ENCODE results near the gene DRAM1.

The DRAM1 gene

DNA sequence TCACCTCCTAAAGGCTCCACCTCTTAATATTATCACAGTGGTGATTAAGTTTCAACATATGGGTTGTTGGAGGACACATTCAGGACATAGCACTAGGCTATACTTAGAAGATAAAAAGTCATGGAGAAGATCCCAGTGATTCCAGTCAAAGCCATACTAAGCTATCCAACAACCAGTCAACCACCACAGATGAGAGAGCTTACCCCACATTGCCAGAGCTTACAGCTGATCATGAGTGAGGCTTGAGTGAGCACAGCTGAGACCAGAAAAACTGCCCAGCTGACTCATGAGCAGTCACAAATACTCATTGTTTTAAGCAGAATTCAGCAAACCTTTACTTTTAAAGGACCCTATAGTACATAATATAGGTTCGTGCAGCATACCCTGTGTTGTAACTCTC is 85.1 kb downstream of the DRAM1 start:
- ATAC-seq (replicated peaks; ENCODE audit: extremely low read depth, poor library complexity, severe bottlenecking) (no peak), DNase-seq (ENCODE audit: low spot score in 2 of 2) (no peak)
- no peak overlapping the region for H3K27ac Mint-ChIP-seq (ENCODE audit: low read depth)
- H3K9me3 Mint-ChIP-seq, result no peaks in the 10 kb centered on the region
- no peak overlapping the region for H3K4me3 Mint-ChIP-seq
- no peaks in the 10 kb centered on the region for H3K36me3 Mint-ChIP-seq (ENCODE audit: insufficient read depth)
- H3K27me3 Mint-ChIP-seq, result no peaks in the 10 kb centered on the region
- peaks cover 2% of the 10 kb centered on the region for H3K4me1 Mint-ChIP-seq

DNA sequence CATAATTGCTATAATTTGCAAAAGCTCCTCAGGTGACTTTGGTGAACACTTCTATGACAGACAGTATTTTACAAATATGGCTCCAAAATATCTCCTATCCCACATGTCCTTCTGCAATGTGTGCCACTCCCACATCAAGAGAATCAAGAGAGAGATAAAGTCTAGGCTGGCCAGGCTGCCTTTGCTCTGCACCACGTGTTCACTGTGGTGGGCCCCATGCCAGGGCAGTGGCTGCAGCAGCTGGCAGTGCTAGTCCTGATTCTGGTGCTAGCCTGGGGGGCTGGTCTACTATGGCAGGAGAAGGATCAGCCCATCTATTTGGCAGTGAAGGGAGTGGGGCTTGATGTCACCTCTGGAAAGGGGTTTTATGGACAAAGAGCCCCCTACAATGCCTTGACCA is 86.3 kb downstream of the DRAM1 start:
- Mint-ChIP-seq H3K27ac (ENCODE audit: low read depth) (no peak overlapping the region), H3K4me1 (peaks cover 10% of the 10 kb centered on the region), H3K4me3 (no peak overlapping the region), H3K36me3 (ENCODE audit: insufficient read depth) (no peaks in the 10 kb centered on the region), H3K9me3 (no peaks in the 10 kb centered on the region), H3K27me3 (no peaks in the 10 kb centered on the region)
- ATAC-seq (replicated peaks; ENCODE audit: extremely low read depth, poor library complexity, severe bottlenecking), result no peak
- no peak for DNase-seq (ENCODE audit: low spot score in 2 of 2)

DNA sequence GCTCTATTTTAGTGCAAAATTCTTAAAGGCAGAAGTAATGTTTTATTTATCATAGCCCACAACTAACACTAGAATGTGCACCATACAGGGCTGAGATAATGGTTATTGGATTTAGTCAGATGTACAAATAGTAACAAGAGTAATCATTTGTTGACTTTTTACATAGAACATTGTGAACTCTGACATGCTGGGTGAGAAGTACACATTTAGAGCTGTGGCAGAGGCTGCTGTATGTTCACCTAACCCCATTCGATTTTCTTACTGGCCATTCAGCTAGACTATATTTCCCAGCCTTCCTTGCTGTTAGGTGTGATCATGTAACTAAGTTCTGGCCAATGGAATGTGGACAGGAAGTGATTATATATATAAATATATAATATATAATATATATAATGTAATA is 89.1 kb downstream of the DRAM1 start:
- DNase-seq (ENCODE audit: low spot score in 2 of 2) (no peak), ATAC-seq (replicated peaks; ENCODE audit: extremely low read depth, poor library complexity, severe bottlenecking) (no peak)
- Mint-ChIP-seq H3K4me3 (no peak overlapping the region), H3K36me3 (ENCODE audit: insufficient read depth) (no peaks in the 10 kb centered on the region), H3K27me3 (no peaks in the 10 kb centered on the region), H3K9me3 (no peaks in the 10 kb centered on the region), H3K27ac (ENCODE audit: low read depth) (no peak overlapping the region), H3K4me1 (peaks cover 10% of the 10 kb centered on the region)

DNA sequence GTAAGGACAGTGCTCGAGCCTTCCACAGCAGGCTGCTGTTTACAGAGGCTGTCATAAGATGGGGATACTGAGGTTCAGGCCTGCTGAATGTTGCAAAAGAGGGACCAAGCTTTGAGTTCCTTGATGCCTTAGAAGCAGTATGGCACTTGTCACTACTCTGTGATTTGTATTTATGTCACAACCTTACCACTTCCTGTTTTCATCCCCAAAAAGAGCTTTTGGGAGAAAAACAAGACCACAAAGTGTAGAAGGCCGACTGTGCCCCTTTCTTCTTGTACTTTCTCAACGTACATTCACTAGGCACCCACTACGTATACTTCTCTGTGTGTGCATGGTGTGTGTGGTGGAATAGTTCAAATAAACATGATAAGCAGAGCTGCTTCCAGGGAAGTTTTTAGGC is 90.1 kb downstream of the DRAM1 start:
- peak; percentile 48 for ATAC-seq (replicated peaks; ENCODE audit: extremely low read depth, poor library complexity, severe bottlenecking)
- Mint-ChIP-seq H3K27me3 (no peaks in the 10 kb centered on the region), H3K9me3 (no peaks in the 10 kb centered on the region), H3K27ac (ENCODE audit: low read depth) (no peak overlapping the region), H3K4me1 (peaks cover 10% of the 10 kb centered on the region), H3K36me3 (ENCODE audit: insufficient read depth) (no peaks in the 10 kb centered on the region), H3K4me3 (no peak overlapping the region)
- no peak for DNase-seq (ENCODE audit: low spot score in 2 of 2)

DNA sequence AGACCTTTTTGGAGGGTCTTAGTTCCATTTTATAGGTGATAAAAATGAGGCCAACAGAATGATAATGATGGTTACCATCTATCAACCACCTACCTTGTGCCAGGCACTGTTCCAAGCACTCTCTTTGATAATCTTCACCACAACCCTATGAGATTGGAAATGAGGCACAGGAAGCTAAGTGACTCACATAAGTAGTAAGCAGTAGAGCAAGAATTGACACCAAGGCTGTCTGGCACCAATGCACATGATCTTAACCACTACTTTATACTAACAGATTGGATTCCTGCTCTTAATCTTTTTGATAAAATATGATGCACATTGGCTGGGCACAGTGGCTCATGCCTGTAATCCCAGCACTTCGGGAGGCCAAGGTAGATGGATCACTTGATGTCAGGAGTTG is 91.4 kb downstream of the DRAM1 start:
- Mint-ChIP-seq H3K4me1 (peaks cover 10% of the 10 kb centered on the region), H3K9me3 (no peaks in the 10 kb centered on the region), H3K4me3 (no peak overlapping the region), H3K27me3 (no peaks in the 10 kb centered on the region), H3K27ac (ENCODE audit: low read depth) (no peak overlapping the region), H3K36me3 (ENCODE audit: insufficient read depth) (no peaks in the 10 kb centered on the region)
- ATAC-seq (replicated peaks; ENCODE audit: extremely low read depth, poor library complexity, severe bottlenecking) (peak; percentile 75), DNase-seq (ENCODE audit: low spot score in 2 of 2) (no peak)

All from central memory CD8-positive, alpha-beta T cell (primary cell).